ENCODE results near the gene DENND4C. TPM values are rescaled to one million over a fixed set of nuclear protein-coding genes. Genes with fewer than 3 reads are reported as not detected.

The DENND4C gene
- total and polyA plus RNA-seq, 2 of the 4 experiments (the other 2 are of a cell fraction), result 9.0 to 32.6 TPM

DNA sequence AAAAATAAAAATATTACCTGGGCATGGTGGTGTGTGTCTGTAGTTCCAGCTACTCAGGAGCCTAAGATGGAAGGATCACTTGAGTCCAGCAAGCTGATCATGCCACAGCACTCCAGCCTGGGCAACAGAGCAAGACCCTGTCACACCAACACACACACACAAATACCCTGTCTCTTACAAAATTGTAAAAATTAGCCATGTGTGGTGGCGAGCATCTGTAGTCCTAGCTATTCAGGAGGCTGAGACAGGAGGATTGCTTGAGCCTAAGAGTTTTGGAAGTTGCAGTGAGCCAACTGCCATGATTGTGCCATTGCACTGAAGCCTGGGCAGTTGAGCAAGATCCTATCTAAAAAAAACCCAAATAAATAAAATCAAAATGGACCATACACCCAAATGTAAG, 32.1 kb upstream of the DENND4C start:
- Histone ChIP-seq H3K9ac (ENCODE audit: low read depth, low read length) (no peak overlapping the region), H3K9me3 (ENCODE audit: control insufficient read depth, insufficient read depth, low read length) (no peaks in the 10 kb centered on the region), H3K36me3 (ENCODE audit: control insufficient read depth, insufficient read depth, low read length) (no peaks in the 10 kb centered on the region), H2BK20ac (ENCODE audit: low read depth, low read length) (no peak overlapping the region), H2BK15ac (ENCODE audit: low read depth, low read length) (no peak overlapping the region), H3K4me2 (ENCODE audit: low read depth, low read length) (no peak overlapping the region), H3K4me1 (ENCODE audit: control insufficient read depth, insufficient read depth, low read length) (no peaks in the 10 kb centered on the region), H2AK5ac (ENCODE audit: low read depth, low read length) (no peak overlapping the region), H4K91ac (ENCODE audit: insufficient read depth, low read depth, low read length) (no peak overlapping the region), H3K27me3 (ENCODE audit: control insufficient read depth, insufficient read depth, low read length) (peaks cover 2% of the 10 kb centered on the region; the same call in 1 of the 2 replicates), H2BK5ac (ENCODE audit: low read depth, low read length, poor library complexity, severe bottlenecking) (no peak overlapping the region), H3K56ac (ENCODE audit: extremely low read depth, insufficient read depth, low read length) (no peak overlapping the region), H4K5ac (ENCODE audit: low read depth, low read length) (no peak overlapping the region), H3K79me1 (ENCODE audit: low read depth in 1 of 2, low read length in 2 of 2) (no peaks in the 10 kb centered on the region), H3K23ac (ENCODE audit: low read depth, low read length) (no peak overlapping the region), H4K20me1 (ENCODE audit: insufficient read depth, low read length) (no peaks in the 10 kb centered on the region), H3K14ac (replicated peaks; ENCODE audit: low read depth, low read length) (no peak overlapping the region), H2AFZ (replicated peaks; ENCODE audit: low read length, poor library complexity) (no peak overlapping the region), H3K9me1 (ENCODE audit: insufficient read depth, low read length) (no peaks in the 10 kb centered on the region; the same call in 1 of the 2 replicates), H3K4me3 (ENCODE audit: insufficient read depth, low read depth, low read length) (no peak overlapping the region), H3K27ac (ENCODE audit: insufficient read depth, low read length) (no peak overlapping the region), H3K4ac (ENCODE audit: low read depth, low read length) (no peak overlapping the region), H2AK9ac (replicated peaks; ENCODE audit: low read depth, low read length, poor library complexity) (no peak overlapping the region), H3K18ac (ENCODE audit: low read depth, low read length) (no peak overlapping the region), H4K8ac (ENCODE audit: low read depth in 2 of 2, low read length in 2 of 2) (no peak overlapping the region), H2BK120ac (ENCODE audit: low read depth, low read length) (no peak overlapping the region)
- WGBS, 2 experiments (ENCODE audit: extremely low coverage in 2 of 2, insufficient read length in 1 of 2), result no CpG with 5 or more reads among the region's 1 CpG
- ATAC-seq (ENCODE audit: low read depth), result no peak
- intact Hi-C loops (cut with micrococcal nuclease), result no loop called here
- no TSS peak for BruUV-seq (replicated peaks)
- POLR2A ChIA-PET (ENCODE audit: unreplicated experiment), result no interaction called here
- CTCF ChIA-PET, result no interaction called here
- TF ChIP-seq MAZ (IDR thresholded peaks at IDR 0.05; ENCODE audit: borderline replicate concordance, low read depth, low read length) (no peak), MXI1 (IDR thresholded peaks at IDR 0.05; ENCODE audit: borderline replicate concordance, low read depth, low read length) (no peak), RCOR1 (IDR thresholded peaks at IDR 0.05; ENCODE audit: insufficient replicate concordance, low read length) (no peak), FOS (IDR thresholded peaks at IDR 0.05; ENCODE audit: low read depth, low read length) (no peak), SMC3 (IDR thresholded peaks at IDR 0.05; ENCODE audit: low read depth, low read length) (no peak), RAD21 (IDR thresholded peaks at IDR 0.05; ENCODE audit: low read length) (no peak), BHLHE40 (IDR thresholded peaks at IDR 0.05; ENCODE audit: low read depth, low read length) (no peak), NFE2L2 (IDR thresholded peaks at IDR 0.05; ENCODE audit: low read depth, low read length) (no peak), CEBPB (IDR thresholded peaks at IDR 0.05; ENCODE audit: low read depth, low read length) (no peak), MAFK (IDR thresholded peaks at IDR 0.05; ENCODE audit: low read depth, low read length) (no peak), POLR2A (IDR thresholded peaks at IDR 0.05; ENCODE audit: low read depth, low read length) (no peak), CHD1 (IDR thresholded peaks at IDR 0.05; ENCODE audit: low read depth, low read length) (no peak)
- TF ChIP-seq, protein P1, sequence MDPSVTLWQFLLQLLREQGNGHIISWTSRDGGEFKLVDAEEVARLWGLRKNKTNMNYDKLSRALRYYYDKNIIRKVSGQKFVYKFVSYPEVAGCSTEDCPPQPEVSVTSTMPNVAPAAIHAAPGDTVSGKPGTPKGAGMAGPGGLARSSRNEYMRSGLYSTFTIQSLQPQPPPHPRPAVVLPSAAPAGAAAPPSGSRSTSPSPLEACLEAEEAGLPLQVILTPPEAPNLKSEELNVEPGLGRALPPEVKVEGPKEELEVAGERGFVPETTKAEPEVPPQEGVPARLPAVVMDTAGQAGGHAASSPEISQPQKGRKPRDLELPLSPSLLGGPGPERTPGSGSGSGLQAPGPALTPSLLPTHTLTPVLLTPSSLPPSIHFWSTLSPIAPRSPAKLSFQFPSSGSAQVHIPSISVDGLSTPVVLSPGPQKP (IDR thresholded peaks at IDR 0.05; ENCODE audit: borderline replicate concordance, low read depth, low read length), result no peak
- TF ChIP-seq, protein P2, sequence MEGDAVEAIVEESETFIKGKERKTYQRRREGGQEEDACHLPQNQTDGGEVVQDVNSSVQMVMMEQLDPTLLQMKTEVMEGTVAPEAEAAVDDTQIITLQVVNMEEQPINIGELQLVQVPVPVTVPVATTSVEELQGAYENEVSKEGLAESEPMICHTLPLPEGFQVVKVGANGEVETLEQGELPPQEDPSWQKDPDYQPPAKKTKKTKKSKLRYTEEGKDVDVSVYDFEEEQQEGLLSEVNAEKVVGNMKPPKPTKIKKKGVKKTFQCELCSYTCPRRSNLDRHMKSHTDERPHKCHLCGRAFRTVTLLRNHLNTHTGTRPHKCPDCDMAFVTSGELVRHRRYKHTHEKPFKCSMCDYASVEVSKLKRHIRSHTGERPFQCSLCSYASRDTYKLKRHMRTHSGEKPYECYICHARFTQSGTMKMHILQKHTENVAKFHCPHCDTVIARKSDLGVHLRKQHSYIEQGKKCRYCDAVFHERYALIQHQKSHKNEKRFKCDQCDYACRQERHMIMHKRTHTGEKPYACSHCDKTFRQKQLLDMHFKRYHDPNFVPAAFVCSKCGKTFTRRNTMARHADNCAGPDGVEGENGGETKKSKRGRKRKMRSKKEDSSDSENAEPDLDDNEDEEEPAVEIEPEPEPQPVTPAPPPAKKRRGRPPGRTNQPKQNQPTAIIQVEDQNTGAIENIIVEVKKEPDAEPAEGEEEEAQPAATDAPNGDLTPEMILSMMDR (conservative IDR thresholded peaks at IDR 0.05; ENCODE audit: low read depth, low read length), result no peak
- TF ChIP-seq, protein P3, sequence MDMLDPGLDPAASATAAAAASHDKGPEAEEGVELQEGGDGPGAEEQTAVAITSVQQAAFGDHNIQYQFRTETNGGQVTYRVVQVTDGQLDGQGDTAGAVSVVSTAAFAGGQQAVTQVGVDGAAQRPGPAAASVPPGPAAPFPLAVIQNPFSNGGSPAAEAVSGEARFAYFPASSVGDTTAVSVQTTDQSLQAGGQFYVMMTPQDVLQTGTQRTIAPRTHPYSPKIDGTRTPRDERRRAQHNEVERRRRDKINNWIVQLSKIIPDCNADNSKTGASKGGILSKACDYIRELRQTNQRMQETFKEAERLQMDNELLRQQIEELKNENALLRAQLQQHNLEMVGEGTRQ (IDR thresholded peaks at IDR 0.05; ENCODE audit: low read depth, low read length), result no peak
- DNase-seq, result no peak
- dilution Hi-C loops (cut with HindIII; ENCODE audit: low sequenced_read_pairs, unreplicated experiment), result no loop called here
- in situ Hi-C loops (cut with MboI; ENCODE audit: low sequenced_read_pairs), result no loop called here

Data from IMR-90 (cell line).